ENCODE data around the gene VEGFB.

GRCh38 chr11:64269540-64270220, 35.3 kb downstream of the VEGFB start:
- TF ChIP-seq POLR2A (IDR thresholded peaks at IDR 0.05; ENCODE audit: low read depth): peak; percentile 4
- TF ChIP-seq, protein P1, sequence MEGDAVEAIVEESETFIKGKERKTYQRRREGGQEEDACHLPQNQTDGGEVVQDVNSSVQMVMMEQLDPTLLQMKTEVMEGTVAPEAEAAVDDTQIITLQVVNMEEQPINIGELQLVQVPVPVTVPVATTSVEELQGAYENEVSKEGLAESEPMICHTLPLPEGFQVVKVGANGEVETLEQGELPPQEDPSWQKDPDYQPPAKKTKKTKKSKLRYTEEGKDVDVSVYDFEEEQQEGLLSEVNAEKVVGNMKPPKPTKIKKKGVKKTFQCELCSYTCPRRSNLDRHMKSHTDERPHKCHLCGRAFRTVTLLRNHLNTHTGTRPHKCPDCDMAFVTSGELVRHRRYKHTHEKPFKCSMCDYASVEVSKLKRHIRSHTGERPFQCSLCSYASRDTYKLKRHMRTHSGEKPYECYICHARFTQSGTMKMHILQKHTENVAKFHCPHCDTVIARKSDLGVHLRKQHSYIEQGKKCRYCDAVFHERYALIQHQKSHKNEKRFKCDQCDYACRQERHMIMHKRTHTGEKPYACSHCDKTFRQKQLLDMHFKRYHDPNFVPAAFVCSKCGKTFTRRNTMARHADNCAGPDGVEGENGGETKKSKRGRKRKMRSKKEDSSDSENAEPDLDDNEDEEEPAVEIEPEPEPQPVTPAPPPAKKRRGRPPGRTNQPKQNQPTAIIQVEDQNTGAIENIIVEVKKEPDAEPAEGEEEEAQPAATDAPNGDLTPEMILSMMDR (IDR thresholded peaks at IDR 0.05): peak in 1 of 3 experiments; percentile 35
